C4-2B (cell line): ENCODE data around the gene PDLIM1.

Source experiments
- ZFX ChIP-seq: fragments of 450-650 bp; IDR thresholded peaks from 2 replicates; pipeline ENCODE4 v1.6.1; 2017
- TF ChIP-seq, protein P1 (sequence below): fragments of 450-650 bp; conservative IDR thresholded peaks from 2 replicates; pipeline ENCODE4 v1.5.1; 2017; ENCODE audit warnings: mild to moderate bottlenecking

DNA sequence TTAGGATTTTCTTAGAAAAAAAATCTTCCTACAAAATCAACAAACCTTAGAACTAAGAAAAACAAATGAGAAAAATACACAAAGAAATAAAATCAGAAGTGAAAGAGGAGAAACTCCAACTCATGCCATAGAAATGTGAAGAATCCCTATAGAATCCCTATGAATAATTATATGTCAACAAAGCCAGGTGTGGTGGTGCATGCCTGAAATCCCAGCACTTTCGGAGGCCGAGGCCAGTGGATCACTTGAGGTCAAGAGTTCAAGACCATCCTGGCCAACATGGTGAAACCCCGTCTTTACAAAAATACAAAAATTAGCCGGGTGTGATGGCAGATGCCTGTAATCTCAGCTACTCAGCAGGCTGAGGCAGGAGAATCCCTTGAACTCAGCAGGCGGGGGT, 69.7 kb downstream of the PDLIM1 start:
- TF ChIP-seq, protein P1, sequence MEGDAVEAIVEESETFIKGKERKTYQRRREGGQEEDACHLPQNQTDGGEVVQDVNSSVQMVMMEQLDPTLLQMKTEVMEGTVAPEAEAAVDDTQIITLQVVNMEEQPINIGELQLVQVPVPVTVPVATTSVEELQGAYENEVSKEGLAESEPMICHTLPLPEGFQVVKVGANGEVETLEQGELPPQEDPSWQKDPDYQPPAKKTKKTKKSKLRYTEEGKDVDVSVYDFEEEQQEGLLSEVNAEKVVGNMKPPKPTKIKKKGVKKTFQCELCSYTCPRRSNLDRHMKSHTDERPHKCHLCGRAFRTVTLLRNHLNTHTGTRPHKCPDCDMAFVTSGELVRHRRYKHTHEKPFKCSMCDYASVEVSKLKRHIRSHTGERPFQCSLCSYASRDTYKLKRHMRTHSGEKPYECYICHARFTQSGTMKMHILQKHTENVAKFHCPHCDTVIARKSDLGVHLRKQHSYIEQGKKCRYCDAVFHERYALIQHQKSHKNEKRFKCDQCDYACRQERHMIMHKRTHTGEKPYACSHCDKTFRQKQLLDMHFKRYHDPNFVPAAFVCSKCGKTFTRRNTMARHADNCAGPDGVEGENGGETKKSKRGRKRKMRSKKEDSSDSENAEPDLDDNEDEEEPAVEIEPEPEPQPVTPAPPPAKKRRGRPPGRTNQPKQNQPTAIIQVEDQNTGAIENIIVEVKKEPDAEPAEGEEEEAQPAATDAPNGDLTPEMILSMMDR: no peak
- TF ChIP-seq ZFX: no peak
